Central memory CD8-positive, alpha-beta T cell (primary cell): Measurements from ENCODE around the gene MACROH2A2.
"Not testable (repeated sequence)": the region's sequence is repeated elsewhere in the genome, so short reads cannot be mapped to it uniquely, and the experiment has no call there.

Source experiments
- ATAC-seq: fragments of 150-1000 bp; cut with Tn5 transposase; replicated peaks from 2 replicates; pipeline ENCODE4 v1.10.0; 2022; ENCODE audit warnings: mild to moderate bottlenecking, moderate FRiP score, moderate number of reproducible peaks; ENCODE audit not compliant: poor library complexity, severe bottlenecking; ENCODE audit errors: extremely low read depth
- DNase-seq, 2 donors: peaks; one replicate each; pipeline ENCODE4 v3.0.0; 2021; ENCODE audit warnings: low spot score in 2 of 2
- H3K27ac Mint-ChIP-seq: one replicate; pipeline ENCODE4 v1.8.0; 2022; ENCODE audit warnings: low read depth, mild to moderate bottlenecking, moderate library complexity, mixed read lengths
- H3K27me3 Mint-ChIP-seq: one replicate; pipeline ENCODE4 v1.8.0; 2022; ENCODE audit warnings: mixed read lengths
- H3K36me3 Mint-ChIP-seq: one replicate; pipeline ENCODE4 v1.8.0; 2022; ENCODE audit warnings: mild to moderate bottlenecking, moderate library complexity, mixed read lengths; ENCODE audit not compliant: insufficient read depth
- H3K4me1 Mint-ChIP-seq: one replicate; pipeline ENCODE4 v1.8.0; 2022; ENCODE audit warnings: mixed read lengths
- H3K4me3 Mint-ChIP-seq: one replicate; pipeline ENCODE4 v1.8.0; 2022; ENCODE audit warnings: mild to moderate bottlenecking, moderate library complexity, mixed read lengths
- H3K9me3 Mint-ChIP-seq: one replicate; pipeline ENCODE4 v1.8.0; 2022; ENCODE audit warnings: mixed read lengths

MACROH2A2 gene

DNA sequence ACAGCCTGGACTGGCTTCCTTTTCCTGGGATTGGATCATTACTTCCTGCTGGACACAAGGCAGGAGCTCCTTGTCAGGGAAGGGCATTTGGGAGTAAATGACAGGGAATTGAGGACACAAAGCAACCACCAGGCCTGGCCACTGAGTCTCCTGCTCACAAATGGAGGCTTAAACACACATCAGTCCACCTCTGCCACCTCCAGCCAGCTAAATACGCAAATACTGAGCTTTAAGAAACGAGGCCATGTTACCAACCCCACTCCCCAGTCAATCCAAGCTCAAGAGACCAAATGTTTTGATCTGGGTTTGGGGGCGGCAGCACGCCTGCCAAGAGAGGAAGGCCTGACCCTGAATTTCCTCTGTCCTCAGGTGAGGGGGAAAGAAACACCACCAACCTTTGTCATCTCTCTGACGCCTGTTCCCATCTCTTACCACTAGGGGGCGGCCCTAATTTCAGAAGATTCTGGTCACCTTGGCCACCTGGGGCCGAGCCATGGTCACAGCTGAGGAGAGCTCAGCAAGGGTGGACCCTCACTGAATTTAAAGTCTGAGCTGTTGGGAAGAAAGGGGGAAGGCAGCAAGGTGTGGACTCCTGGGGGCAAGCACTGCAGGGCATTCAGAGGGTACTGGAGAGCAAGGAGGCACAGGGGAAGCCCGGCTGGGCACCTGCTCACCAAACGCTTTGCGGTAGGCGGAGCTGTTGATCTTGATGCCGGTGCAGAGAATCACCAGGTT, 63.5 kb downstream of the MACROH2A2 start:
- Mint-ChIP-seq H3K4me3 (no peak overlapping the region), H3K27ac (no peak overlapping the region), H3K36me3 (peaks cover 12% of the 10 kb centered on the region), H3K4me1 (peaks cover 6% of the 10 kb centered on the region), H3K27me3 (no peaks in the 10 kb centered on the region), H3K9me3 (no peaks in the 10 kb centered on the region)
- ATAC-seq (peak; percentile 36), DNase-seq (peak; percentile 38 to 50)

DNA sequence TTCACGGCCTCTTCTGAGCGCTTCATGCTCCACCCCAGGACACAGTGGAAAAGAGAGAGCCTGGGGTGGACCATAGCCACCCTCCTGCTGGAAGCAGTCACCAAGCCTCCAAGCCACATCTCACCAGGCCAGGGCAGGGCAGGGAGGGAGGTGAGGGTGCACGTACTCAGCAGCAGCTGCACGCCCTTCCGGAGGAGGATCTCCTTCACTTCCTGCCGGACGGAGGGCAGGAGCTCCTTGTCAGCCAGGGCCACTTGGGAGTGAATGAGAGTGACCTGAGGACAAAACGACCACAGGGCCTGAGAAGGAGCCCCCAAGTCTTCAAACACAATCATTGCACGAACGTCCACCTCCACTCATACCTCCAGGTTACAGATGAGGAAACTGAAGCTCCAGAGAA, 65.0 kb downstream of the MACROH2A2 start:
- no peak overlapping the region for H3K27ac Mint-ChIP-seq
- ATAC-seq (no peak), DNase-seq (no peak)
- no peaks in the 10 kb centered on the region for H3K9me3 Mint-ChIP-seq
- peaks cover 6% of the 10 kb centered on the region for H3K4me1 Mint-ChIP-seq
- H3K4me3 Mint-ChIP-seq: no peak overlapping the region
- no peaks in the 10 kb centered on the region for H3K27me3 Mint-ChIP-seq
- H3K36me3 Mint-ChIP-seq: peaks cover 1% of the 10 kb centered on the region

DNA sequence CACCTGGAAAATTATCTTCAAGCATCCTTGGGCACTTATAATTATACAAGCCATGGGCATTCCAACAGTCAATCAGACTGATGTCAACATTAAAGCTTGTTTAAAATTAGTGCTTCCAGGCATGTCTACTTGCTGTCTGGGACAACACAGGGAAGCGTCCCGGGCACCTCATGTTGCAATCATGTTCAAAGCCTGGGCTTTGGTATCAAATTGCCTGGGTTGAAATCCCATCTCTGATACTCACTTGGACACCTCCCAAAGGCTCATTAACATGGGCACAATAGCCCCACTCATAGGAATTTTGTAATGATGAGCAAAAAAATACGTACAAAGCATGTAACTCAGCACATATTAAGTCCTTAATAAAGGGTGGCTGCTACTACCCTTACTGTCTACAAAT, 65.5 kb downstream of the MACROH2A2 start:
- Mint-ChIP-seq H3K27ac (no peak overlapping the region), H3K27me3 (no peaks in the 10 kb centered on the region), H3K9me3 (no peaks in the 10 kb centered on the region), H3K36me3 (peaks cover 1% of the 10 kb centered on the region), H3K4me1 (peaks cover 6% of the 10 kb centered on the region), H3K4me3 (no peak overlapping the region)
- DNase-seq (no peak), ATAC-seq (no peak)

DNA sequence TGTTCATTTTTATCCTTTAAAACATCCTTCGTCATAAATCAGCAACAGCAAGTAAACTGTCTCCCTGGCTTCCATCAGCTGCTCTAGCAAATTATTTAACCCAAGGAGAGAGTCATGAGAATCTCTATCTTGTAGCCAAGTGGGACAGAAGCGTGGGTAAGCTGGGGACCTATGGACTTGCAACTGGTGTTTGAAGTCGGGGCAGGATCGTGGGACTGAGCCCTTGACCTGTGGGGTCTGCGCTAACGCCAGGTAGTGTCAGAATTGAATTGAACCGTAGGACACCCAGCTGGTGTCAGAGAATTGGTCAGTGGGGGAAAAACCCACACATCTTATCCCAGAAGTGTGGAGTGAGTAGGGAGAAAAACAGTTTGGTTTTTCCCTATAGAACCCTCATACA, 66.6 kb downstream of the MACROH2A2 start:
- H3K4me3 Mint-ChIP-seq: no peak overlapping the region
- no peak for ATAC-seq
- H3K4me1 Mint-ChIP-seq: peaks cover 6% of the 10 kb centered on the region
- H3K9me3 Mint-ChIP-seq: no peaks in the 10 kb centered on the region
- H3K27ac Mint-ChIP-seq: no peak overlapping the region
- no peaks in the 10 kb centered on the region for H3K27me3 Mint-ChIP-seq
- no peak for DNase-seq
- H3K36me3 Mint-ChIP-seq: no peaks in the 10 kb centered on the region

DNA sequence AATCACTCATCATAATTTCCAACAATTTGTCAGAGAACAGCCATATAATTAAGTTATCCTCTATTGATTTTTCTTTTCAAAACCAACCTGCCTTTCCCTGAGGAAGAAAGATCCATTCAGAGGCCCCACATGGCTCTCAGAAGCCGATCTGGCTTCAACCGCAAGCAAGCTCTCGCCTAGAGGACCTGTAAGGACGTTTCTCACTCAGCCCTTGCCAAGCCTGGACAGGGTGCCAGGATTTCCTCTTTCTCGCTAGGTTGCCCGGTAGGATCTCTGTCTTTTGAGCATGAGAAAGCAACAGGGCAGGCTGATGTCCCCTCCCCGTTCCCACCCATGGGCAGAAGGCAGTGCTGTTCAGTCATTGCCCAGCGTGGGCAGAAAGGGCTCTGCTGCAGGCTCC, 67.0 kb downstream of the MACROH2A2 start:
- H3K27me3 Mint-ChIP-seq: no peaks in the 10 kb centered on the region

DNA sequence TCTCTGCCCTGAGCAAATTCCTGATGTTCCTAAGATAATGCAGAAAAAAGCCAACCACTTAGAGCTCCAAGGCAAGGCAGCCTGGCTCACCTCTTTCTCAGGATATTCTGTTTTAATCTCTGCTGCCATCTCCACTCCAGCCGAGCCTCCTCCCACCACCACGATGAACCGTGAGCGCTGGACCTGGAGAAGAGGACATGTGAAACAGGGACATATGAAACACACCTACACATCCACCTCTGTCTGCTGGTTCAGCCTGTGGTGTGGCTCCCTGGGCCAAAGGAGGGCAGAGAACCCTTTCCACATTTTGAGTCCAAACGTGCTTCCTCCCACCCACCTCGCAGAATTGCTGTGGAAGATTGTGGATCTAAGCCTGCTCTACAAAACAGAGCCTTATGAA, 67.8 kb downstream of the MACROH2A2 start:
- ATAC-seq (no peak), DNase-seq (no peak)
- H3K4me1 Mint-ChIP-seq: peaks cover 6% of the 10 kb centered on the region
- H3K27ac Mint-ChIP-seq: no peak overlapping the region
- no peak overlapping the region for H3K4me3 Mint-ChIP-seq
- no peaks in the 10 kb centered on the region for H3K27me3 Mint-ChIP-seq
- H3K36me3 Mint-ChIP-seq: no peaks in the 10 kb centered on the region
- H3K9me3 Mint-ChIP-seq: no peaks in the 10 kb centered on the region

More for the DNA sequence above, 67.0 kb downstream of the MACROH2A2 start:
- no peaks in the 10 kb centered on the region for H3K9me3 Mint-ChIP-seq
- DNase-seq (no peak), ATAC-seq (no peak)
- H3K36me3 Mint-ChIP-seq: no peaks in the 10 kb centered on the region
- no peak overlapping the region for H3K4me3 Mint-ChIP-seq
- peaks cover 6% of the 10 kb centered on the region for H3K4me1 Mint-ChIP-seq
- no peak overlapping the region for H3K27ac Mint-ChIP-seq

DNA sequence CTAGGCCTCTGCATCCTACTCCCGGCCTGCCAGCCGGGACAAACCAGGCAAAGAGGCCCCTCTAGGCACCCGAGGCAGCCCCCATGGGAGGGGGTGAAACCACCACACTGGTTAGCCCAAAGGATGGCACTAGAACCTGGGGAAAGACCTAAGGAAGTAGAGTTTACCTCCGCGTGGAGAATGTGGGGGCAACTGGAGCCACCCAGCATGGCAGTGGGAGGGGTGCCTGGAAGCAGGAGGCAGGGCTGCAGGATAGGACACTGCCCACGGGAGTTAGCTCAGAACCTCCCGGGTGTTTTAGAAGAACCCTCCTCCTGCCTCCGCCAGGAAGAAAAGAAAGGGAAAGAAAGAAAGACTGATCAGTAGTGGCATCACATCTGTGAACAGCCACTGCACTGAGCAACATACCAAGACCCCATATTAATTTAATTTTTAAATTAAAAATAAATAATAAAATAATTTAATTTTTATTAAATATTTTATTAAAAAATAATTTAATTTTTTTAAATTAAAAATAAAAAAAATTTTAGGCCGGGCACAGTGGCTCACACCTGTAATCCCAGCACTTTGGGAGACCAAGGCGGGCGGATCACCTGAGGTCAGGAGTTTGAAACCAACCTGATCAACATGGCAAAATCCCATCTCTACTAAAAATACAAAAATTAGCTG, 68.8 kb downstream of the MACROH2A2 start:
- no peaks in the 10 kb centered on the region for H3K36me3 Mint-ChIP-seq
- DNase-seq: no peak
- H3K4me3 Mint-ChIP-seq: no peak overlapping the region
- peaks cover 1% of the 10 kb centered on the region for H3K4me1 Mint-ChIP-seq
- peak overlapping the region; percentile 25 for H3K27ac Mint-ChIP-seq
- no peaks in the 10 kb centered on the region for H3K9me3 Mint-ChIP-seq
- no peaks in the 10 kb centered on the region for H3K27me3 Mint-ChIP-seq
- no peak for ATAC-seq

DNA sequence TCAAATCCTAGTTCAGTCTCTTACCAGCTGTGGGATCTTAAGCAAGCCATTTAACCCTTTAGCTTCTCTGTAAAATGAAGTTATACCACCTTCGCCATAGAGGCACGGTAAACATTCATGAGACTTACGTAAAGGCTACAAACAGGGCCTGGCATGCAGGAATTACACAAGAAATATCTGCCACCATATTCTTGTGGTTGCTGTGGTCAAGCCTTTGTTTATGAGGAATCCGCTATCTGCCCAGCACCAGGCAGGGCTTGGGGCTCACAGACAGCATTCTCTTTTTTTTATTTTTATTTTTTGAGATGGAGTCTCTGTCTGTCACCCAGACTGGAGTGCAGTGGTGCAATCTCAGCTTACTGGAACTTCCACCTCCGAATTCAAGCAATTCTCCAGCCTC, 70.1 kb downstream of the MACROH2A2 start:
- no peaks in the 10 kb centered on the region for H3K9me3 Mint-ChIP-seq
- DNase-seq (no peak), ATAC-seq (no peak)
- H3K4me1 Mint-ChIP-seq: no peaks in the 10 kb centered on the region
- H3K27me3 Mint-ChIP-seq: no peaks in the 10 kb centered on the region
- H3K36me3 Mint-ChIP-seq: peaks cover under 1% of the 10 kb centered on the region
- no peak overlapping the region for H3K27ac Mint-ChIP-seq
- no peak overlapping the region for H3K4me3 Mint-ChIP-seq

DNA sequence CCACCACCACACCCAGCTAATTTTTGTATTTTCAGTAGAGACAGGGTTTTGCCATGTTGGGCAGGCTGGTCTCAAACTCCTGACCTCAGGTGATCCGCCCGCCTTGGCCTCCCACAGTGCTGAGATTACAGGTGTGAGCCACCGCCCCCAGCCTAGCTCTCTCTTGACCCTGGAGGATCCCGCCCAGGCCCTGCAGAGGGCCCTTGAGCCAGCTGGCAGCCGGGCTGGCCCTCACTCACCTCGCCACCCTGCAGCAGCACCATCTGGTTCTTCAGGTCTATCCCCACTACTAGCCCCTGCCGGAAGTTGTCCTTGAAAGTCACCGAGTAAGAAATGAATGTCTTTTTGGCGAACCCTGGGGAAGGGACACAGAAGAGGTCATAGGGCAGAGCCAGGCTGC, 70.5 kb downstream of the MACROH2A2 start:
- H3K27ac Mint-ChIP-seq, H3K4me1 Mint-ChIP-seq, H3K27me3 Mint-ChIP-seq, H3K4me3 Mint-ChIP-seq, ATAC-seq, H3K36me3 Mint-ChIP-seq, DNase-seq, H3K9me3 Mint-ChIP-seq: not testable (repeated sequence)

DNA sequence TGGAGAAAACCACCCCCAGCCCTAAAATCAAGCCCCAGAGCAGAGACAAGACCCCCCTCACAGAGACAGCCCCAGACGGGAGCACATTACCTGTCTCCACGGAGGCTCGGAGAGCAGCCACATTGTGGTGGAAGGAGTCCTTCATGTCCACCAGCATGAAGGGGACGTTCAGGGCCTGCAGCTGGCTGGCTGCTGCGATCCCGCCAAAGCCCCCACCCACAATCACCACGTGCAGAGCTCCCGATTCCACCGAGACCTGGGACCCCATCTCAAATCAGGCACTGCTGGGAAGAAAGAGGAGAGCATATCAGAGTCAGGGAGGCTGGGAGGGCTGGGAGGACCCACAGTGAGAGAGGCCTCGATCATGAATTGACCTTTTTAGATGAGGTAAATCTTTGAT, 71.2 kb downstream of the MACROH2A2 start:
- Mint-ChIP-seq H3K4me1 (no peaks in the 10 kb centered on the region), H3K27me3 (no peaks in the 10 kb centered on the region), H3K4me3 (no peak overlapping the region), H3K27ac (no peak overlapping the region), H3K9me3 (no peaks in the 10 kb centered on the region), H3K36me3 (peaks cover 3% of the 10 kb centered on the region)
- DNase-seq (no peak), ATAC-seq (no peak)

DNA sequence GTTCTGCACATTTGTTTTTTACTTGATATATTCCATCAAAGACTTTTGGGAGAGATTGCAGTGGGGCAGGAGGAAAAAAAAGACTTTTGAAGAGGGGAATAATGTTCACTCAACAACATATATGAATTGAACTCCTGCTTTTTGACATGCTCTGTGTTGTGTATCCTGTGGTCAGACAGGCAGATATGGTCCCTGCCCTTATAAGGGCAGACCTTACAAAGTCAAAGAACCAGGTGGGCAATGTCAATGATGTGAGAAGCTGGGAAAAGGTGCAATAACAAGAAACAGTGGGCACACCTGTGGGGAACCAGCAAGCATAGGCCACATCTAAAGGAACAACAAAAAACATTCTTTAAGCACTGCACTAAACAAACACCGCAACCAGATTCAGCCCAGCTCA, 71.8 kb downstream of the MACROH2A2 start:
- H3K4me1 Mint-ChIP-seq: no peaks in the 10 kb centered on the region
- ATAC-seq (no peak), DNase-seq (no peak)
- no peak overlapping the region for H3K4me3 Mint-ChIP-seq
- no peaks in the 10 kb centered on the region for H3K27me3 Mint-ChIP-seq
- H3K36me3 Mint-ChIP-seq: peaks cover 5% of the 10 kb centered on the region
- H3K27ac Mint-ChIP-seq: no peak overlapping the region
- H3K9me3 Mint-ChIP-seq: no peaks in the 10 kb centered on the region

DNA sequence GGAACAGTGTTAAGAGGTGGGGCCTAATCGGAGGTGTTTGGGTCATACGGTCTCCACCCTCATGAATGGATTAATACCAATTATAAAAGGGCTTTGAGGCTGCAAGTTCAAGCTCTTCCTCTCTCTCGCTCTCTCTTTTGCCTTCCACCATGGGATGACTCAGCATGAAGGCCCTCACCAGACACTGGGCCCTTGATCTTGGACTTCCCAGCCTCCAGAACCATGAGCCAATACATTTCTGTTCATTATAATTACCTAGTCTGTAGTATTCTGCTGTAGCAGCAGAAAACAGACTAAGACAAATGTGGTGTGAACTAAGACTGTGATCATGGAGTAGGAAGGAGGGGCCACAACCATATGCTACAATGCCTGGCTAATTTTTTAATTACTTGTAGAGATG, 72.3 kb downstream of the MACROH2A2 start:
- Mint-ChIP-seq H3K9me3 (no peaks in the 10 kb centered on the region), H3K4me3 (no peak overlapping the region), H3K27me3 (no peaks in the 10 kb centered on the region), H3K27ac (no peak overlapping the region), H3K4me1 (no peaks in the 10 kb centered on the region), H3K36me3 (peaks cover 5% of the 10 kb centered on the region)
- DNase-seq (no peak), ATAC-seq (no peak)

DNA sequence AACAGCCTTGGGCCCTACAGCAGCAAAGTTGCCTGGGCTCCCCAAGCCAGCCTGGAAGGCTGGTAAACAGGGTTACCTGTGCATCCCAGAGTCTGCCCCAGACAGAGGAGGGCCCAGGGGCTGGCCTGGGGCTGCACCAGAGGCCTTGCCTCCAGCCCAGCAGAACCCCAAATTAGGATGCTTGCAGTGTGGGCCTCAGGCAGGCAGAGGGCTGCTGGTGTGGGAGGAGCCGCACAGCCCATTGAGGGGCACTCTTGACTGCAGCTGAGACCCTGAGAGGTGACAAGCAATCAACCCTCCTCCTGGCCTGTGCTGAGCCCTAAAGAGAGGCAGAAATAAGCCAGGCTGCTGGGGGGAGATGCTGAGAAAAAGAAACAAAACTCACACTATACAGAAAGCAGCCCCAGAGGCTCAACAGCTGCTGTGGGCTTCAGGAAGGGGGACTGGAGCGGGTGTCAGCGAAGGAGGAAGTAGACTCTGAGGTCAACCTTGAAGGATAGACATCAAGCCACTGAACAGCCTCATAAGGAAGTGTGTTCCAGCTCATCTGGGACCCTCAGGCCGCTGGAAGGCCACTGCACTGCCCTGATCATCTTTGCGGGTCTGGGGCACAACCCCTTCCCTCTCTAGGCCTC, 73.4 kb downstream of the MACROH2A2 start:
- H3K27me3 Mint-ChIP-seq: no peaks in the 10 kb centered on the region
- no peaks in the 10 kb centered on the region for H3K4me1 Mint-ChIP-seq
- ATAC-seq: no peak
- no peak for DNase-seq
- no peaks in the 10 kb centered on the region for H3K9me3 Mint-ChIP-seq
- no peak overlapping the region for H3K4me3 Mint-ChIP-seq
- H3K36me3 Mint-ChIP-seq: peaks cover 5% of the 10 kb centered on the region
- H3K27ac Mint-ChIP-seq: no peak overlapping the region
